Mononuclear cell (primary cell): ENCODE results near the gene ARHGAP22. TPM values are rescaled to one million over a fixed set of nuclear protein-coding genes. Genes with fewer than 3 reads are reported as not detected.

Experiments
- H3K27me3 ChIP-seq: 2 replicates; pipeline ENCODE4 v1.6.0; 2011; ENCODE audit warnings: low read length, control low read depth; ENCODE audit not compliant: insufficient read depth
- H3K4me1 ChIP-seq: 2 replicates; pipeline ENCODE4 v1.5.1; 2011; ENCODE audit warnings: mild to moderate bottlenecking, low read length, control low read depth; ENCODE audit not compliant: insufficient read depth
- H3K4me3 ChIP-seq: 2 replicates; pipeline ENCODE4 v1.5.1; 2011; ENCODE audit warnings: mild to moderate bottlenecking, low read length, moderate library complexity
- H3K9me3 ChIP-seq: 2 replicates; pipeline ENCODE4 v1.5.1; 2011; ENCODE audit warnings: low read depth, mild to moderate bottlenecking, control low read depth, low read length
- total RNA-seq: library from RNA; depleted of rRNA; stranded (reverse); fragments of >200 nt; gene quantifications from one replicate; pipeline ENCODE4 v1.2.3, GENCODE V29; 2012

The ARHGAP22 gene
- total RNA-seq, 1 donor: 1.2 TPM

- Histone ChIP-seq H3K27me3 (no peaks in the 10 kb centered on the region), H3K4me3 (no peak overlapping the region), H3K4me1 (no peaks in the 10 kb centered on the region), H3K9me3 (no peaks in the 10 kb centered on the region)
These were observed 127.3 kb downstream of the ARHGAP22 start for GRCh38 chr10:48477616-48478015.

GRCh38 chr10:48477141-48477540 lies 127.7 kb downstream of the ARHGAP22 start:
- no peaks in the 10 kb centered on the region for H3K27me3 ChIP-seq
- no peaks in the 10 kb centered on the region for H3K4me1 ChIP-seq
- no peaks in the 10 kb centered on the region for H3K9me3 ChIP-seq
- no peak overlapping the region for H3K4me3 ChIP-seq

DNA sequence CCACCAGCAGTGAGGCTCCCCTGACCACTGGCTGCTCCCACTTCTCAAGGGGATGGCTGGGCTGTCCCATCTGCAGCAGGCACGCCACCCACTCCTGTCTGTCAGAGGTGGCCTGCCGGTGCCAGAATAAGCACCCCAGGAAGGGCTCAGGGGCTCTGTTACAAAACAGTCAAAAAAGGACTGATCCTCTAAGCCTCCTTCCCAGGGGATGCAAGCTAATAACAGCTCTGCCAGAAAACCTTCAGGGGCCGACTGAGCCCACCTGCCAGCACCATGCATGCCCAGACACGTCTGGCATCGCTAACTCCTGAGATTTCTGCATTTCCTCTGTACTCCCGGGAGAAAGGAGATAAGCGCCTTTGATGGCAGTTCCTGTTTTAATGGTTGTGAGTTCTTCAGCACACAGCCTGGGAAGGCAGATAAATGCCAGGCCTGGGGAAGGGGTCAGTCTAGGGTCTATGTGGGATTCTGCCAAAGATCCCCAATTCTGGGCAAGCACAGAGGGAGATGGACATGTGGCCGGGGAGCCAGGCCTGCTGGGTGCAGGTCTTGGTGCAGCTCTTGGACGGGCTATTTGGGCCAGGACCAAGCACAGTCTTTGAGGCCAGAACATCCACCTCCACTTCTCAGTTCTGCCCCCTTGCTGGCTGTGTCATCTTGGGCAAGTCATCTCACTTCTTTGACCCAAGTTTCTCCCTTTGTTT lies 128.4 kb downstream of the ARHGAP22 start:
- Histone ChIP-seq H3K4me3 (no peak overlapping the region), H3K27me3 (no peaks in the 10 kb centered on the region)

DNA sequence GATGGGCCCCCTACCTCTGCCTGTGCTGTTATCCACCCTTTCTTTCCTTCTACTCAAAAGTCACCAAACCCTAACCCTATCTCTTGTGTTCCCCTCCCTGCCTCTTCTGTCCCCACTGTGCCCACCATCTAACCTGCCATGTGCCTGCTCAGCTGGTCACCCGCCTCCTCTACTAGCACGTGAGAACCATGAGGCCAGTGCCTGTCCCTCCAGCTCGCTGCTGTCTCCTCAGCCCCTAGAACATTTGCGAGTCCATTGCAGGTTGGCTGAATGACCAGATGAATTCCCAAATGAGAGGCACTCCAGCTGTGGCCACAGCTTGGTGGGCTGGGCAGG lies 129.0 kb downstream of the ARHGAP22 start:
- Histone ChIP-seq H3K27me3 (no peaks in the 10 kb centered on the region), H3K4me1 (no peaks in the 10 kb centered on the region), H3K9me3 (no peaks in the 10 kb centered on the region), H3K4me3 (no peak overlapping the region)

More for the DNA sequence above, 128.4 kb downstream of the ARHGAP22 start:
- H3K4me1 ChIP-seq: no peaks in the 10 kb centered on the region
- no peaks in the 10 kb centered on the region for H3K9me3 ChIP-seq

DNA sequence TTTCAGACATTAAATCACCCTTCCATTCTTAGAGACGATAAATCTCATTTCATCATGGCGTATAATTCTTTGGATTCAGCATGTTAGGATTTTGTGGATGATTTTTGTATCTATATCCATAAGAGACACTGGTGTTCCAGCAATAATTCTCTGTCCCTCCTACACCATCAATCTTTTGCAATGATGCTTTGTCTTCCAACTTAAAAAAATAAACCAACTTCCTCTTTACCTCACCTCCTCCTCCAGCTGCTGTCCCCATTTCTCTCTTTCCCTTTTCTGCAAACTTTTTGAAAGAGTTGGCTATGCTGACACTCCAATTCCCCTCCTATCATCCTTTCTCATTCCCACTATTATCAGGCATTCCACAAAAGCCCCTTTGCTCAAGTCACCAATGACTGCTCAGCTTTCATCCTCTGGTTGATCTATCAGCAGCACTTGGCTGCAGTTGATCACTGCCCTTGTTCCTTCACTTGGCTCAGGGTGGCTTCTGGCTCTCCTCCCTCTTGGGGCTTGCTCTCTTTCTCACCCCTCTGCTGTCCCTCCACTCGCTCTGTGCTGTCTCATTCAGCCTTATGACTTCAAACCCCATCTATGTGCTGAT lies 130.0 kb downstream of the ARHGAP22 start:
- Histone ChIP-seq H3K4me1 (no peaks in the 10 kb centered on the region), H3K4me3 (no peak overlapping the region), H3K9me3 (no peaks in the 10 kb centered on the region), H3K27me3 (no peaks in the 10 kb centered on the region)

DNA sequence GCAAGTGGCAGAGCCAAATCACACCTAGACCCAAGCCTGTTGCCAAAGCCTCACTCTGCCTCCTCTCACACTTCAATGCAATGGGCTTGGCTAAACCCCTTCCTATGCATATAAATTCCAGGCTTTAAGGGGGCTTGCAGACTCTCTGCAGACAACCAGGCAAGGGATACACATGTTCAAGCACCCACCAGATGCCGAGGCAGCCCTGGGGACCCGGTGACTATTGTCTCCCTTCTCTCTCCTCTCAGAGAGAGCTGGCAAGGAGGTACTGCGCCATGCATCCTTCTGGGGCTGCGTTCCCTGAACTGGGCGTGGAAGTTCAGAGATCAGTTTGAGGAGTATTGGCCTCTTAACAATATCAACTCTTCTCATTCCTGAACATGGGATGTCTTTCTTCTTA lies 131.2 kb downstream of the ARHGAP22 start:
- Histone ChIP-seq H3K9me3 (no peaks in the 10 kb centered on the region), H3K27me3 (no peaks in the 10 kb centered on the region), H3K4me3 (no peak overlapping the region)

DNA sequence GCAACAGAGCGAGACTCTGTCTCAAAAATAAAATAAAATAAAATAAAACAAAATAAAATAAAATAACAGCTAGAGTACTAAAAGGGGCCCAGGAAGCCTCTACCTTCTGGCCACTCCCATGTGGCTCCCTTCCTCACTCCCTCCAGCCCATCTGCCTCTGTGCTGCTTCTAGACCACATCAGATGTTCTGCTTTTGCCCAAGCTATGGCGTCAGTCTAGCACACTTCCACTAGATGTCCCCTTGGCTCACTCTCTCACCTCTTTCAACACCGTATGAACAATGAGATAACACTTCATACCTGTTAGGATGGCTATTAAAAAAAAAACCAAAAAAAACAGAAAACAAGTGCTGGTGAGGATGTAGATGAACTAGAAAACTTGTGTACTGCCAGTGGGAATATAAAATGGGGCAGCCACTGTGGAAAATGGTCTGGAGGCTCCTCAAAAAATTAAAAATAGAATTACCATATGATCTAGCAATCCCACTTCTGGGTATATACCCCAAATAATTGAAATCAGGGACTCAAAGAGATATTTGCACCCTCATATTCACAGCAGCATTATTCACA lies 132.3 kb downstream of the ARHGAP22 start:
- Histone ChIP-seq H3K4me1 (no peaks in the 10 kb centered on the region), H3K9me3 (no peaks in the 10 kb centered on the region), H3K4me3 (no peak overlapping the region), H3K27me3 (no peaks in the 10 kb centered on the region)

More for the DNA sequence above, 131.2 kb downstream of the ARHGAP22 start:
- no peaks in the 10 kb centered on the region for H3K4me1 ChIP-seq

DNA sequence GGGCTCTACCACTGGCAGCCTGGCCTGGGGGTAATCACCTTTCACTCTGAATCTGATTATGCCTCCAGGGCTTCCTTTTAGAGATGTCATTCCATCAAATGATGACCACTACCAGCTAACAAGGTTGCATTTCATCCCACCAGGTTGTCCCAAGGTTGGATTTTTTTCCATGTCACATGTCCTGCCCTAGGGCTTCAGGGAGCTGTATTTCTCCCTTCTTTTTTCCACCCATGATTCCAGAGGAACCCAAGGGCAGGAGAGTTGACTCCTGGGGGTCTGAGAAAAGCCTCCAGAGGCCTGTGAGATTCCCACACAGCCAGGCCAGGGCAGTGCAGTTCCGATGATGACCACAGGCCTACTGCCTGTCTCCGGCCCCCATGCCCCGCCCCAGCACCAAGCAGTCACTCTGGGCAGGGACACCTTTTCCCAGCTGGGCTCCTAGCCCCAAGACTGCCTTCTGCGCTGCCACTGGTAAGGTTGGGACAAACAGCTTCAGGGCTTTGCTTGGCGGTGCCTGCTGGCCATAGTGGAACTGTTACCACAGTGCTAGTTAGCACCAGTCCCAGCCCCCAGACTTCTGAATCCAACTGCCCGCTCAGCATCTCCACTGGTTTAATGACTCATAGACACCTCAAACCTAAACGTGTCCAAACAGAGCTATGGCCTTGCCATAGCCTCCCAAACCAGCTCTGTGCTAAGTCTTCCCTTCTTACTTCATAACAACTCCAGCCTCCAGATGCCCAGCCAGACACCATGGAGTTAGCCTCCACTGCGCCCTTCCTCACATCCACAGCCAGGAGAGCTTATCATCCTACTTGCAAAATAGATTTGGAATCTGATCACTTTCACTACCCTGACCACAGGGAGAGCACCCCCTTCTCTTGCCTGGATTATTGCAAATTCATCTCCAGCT lies 133.7 kb downstream of the ARHGAP22 start:
- Histone ChIP-seq H3K4me1 (no peaks in the 10 kb centered on the region), H3K27me3 (no peaks in the 10 kb centered on the region), H3K4me3 (no peak overlapping the region), H3K9me3 (no peaks in the 10 kb centered on the region)

DNA sequence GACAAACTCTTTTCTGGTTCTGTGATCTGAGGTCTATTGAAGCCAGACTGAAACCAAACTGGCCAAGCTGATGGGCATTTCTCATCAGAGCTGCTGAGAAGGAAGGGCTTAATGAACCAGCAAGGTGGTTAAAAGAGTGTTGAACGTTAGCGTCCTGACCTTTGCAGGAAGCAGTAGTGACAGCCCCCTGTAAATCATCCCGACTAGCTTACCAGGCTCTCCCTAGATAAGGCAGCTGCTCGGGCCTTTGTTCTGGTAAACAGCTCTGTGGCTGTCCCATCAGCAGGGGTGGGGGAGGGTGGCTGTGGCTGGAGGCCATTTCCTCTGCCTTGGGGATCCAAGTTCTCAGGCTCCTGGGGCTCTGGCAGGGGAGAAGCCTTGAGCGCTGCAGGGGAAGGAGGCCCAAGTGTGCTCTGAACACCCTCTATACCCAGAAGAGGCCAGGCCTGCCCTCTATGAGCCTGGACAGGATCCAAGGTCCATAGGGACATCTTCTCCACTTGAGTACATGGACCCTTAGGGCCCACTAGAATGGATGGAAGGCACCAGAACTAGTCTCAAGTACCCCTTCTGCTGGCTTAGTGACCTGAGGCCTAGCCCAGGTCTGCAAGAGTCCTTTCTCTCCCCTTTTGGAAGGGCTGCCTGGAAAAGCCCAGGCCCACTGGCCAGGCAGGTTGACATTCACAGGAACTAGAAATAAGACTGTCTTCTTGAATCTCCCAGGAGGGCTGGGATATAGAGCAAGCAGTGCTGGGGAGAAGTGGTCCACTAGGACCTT lies 134.6 kb downstream of the ARHGAP22 start:
- Histone ChIP-seq H3K27me3 (no peaks in the 10 kb centered on the region), H3K9me3 (no peaks in the 10 kb centered on the region), H3K4me1 (no peaks in the 10 kb centered on the region), H3K4me3 (no peak overlapping the region)

DNA sequence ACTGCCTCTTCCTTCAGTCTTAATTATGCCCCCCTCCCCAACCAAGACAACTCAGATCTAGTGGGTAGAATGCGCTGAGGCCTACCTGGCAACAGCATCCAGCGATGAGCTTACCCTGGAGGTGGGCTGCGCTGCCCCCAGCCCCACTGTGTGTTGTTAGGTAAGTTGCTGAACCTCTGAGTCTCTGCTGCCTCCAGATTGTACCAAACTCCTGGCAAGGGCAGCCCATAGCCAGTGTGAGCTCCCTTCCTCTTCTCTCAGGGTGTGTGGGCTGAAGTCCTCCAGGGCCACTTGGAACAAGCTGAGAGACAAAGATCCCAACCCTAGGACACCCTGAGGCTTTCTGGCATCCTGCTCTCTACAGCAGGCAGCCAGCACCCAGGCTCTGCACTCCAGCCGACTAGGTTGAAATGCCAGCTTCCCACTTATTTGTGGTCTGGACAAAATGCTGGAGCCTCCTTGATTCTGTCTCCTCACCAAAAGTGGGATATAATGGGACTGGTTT lies 135.3 kb downstream of the ARHGAP22 start:
- Histone ChIP-seq H3K9me3 (no peaks in the 10 kb centered on the region), H3K27me3 (no peaks in the 10 kb centered on the region), H3K4me1 (no peaks in the 10 kb centered on the region), H3K4me3 (no peak overlapping the region)

- no peaks in the 10 kb centered on the region for H3K27me3 ChIP-seq
- H3K4me3 ChIP-seq: no peak overlapping the region
- H3K9me3 ChIP-seq: no peaks in the 10 kb centered on the region
- H3K4me1 ChIP-seq: no peaks in the 10 kb centered on the region
These were observed 135.9 kb downstream of the ARHGAP22 start for GRCh38 chr10:48468866-48469511.

- H3K4me3 ChIP-seq: no peak overlapping the region
- H3K27me3 ChIP-seq: no peaks in the 10 kb centered on the region
- no peaks in the 10 kb centered on the region for H3K4me1 ChIP-seq
- no peaks in the 10 kb centered on the region for H3K9me3 ChIP-seq
These were observed 136.6 kb downstream of the ARHGAP22 start for GRCh38 chr10:48468130-48468790.

DNA sequence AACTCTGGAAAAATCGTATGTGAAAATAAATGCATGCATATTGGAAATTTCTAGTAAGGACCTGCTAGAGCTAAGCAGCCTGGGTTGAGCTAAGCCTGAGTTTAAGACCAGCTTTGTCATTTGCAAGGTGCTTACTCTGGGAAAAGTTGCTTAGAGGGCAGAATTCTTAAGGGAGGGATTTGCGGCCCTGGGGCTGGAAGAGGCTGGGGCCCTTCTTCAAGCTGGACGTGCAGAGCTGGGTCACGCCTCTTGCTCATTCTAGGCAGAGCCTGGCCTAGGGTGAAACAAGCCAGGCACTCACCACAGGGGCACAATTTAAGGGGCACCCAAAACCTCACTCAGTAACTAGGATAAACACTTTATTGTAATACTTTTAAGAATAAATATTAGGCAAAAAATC lies 137.2 kb downstream of the ARHGAP22 start:
- Histone ChIP-seq H3K4me3 (no peak overlapping the region), H3K27me3 (no peaks in the 10 kb centered on the region), H3K9me3 (no peaks in the 10 kb centered on the region), H3K4me1 (no peaks in the 10 kb centered on the region)
